SH-SY5Y (cell line): ENCODE data around the gene PAPOLG.

ENCODE experiments used
- GATA2 ChIP-seq: IDR thresholded peaks from 2 replicates; pipeline ENCODE4 v1.6.1; 2011; ENCODE audit warnings: mild to moderate bottlenecking, low read depth, low read length
- GATA3 ChIP-seq: IDR thresholded peaks from 2 replicates; pipeline ENCODE4 v1.6.1; 2011; ENCODE audit warnings: low read depth, mild to moderate bottlenecking, low read length, moderate library complexity

DNA sequence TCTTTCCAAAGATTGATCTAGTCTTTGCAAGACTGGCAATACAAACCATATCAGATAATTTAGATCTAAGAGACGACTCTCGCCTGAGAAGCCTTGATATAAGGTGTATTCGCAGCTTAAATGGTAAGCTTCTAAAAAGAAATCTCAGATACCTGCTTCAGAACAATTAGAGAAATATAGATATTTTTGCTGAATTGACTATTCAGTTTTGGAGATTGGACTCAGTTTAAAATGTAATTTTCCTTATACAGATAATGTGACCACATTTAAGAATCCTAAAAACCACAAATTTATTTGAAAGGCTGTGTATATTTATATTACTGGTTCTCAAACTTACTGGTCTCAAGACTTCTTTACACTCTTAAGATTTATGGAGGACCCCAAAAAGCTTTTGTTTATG is 15.4 kb downstream of the PAPOLG start:
- TF ChIP-seq GATA2 (no peak), GATA3 (no peak)
